Neuronal stem cell (in vitro differentiated cells): ENCODE results near the gene TLR1.
"Not testable (repeated sequence)": the region's sequence is repeated elsewhere in the genome, so short reads cannot be mapped to it uniquely, and the experiment has no call there.

Source experiments
- DNase-seq: peaks from one replicate; pipeline ENCODE4 v3.0.0-alpha.2; 2013; ENCODE audit warnings: low spot score
- H2AFZ ChIP-seq: one replicate; pipeline ENCODE4 v1.6.1; 2013; ENCODE audit warnings: mild to moderate bottlenecking, low read length, inconsistent platforms
- H2AK5ac ChIP-seq: 2 replicates; pipeline ENCODE4 v1.6.1; 2013; ENCODE audit warnings: low read depth, mild to moderate bottlenecking, inconsistent platforms, low read length, moderate library complexity, mixed read lengths
- H2BK120ac ChIP-seq: 2 replicates; pipeline ENCODE4 v1.6.1; 2013; ENCODE audit warnings: low read depth, mild to moderate bottlenecking, inconsistent platforms, low read length, moderate library complexity, mixed read lengths
- H2BK12ac ChIP-seq: one replicate; pipeline ENCODE4 v1.6.1; 2013; ENCODE audit warnings: low read length, inconsistent platforms
- H2BK15ac ChIP-seq: 2 replicates; pipeline ENCODE4 v1.6.1; 2013; ENCODE audit warnings: mild to moderate bottlenecking, low read length, inconsistent platforms, mixed read lengths
- H2BK5ac ChIP-seq: one replicate; pipeline ENCODE4 v1.6.1; 2013; ENCODE audit warnings: inconsistent platforms, mild to moderate bottlenecking, low read length, moderate library complexity
- H3K14ac ChIP-seq: one replicate; pipeline ENCODE4 v1.6.1; 2013; ENCODE audit warnings: low read length, inconsistent platforms
- H3K18ac ChIP-seq: 2 replicates; pipeline ENCODE4 v1.6.1; 2013; ENCODE audit warnings: low read length, inconsistent platforms
- H3K23ac ChIP-seq: 2 replicates; pipeline ENCODE4 v1.6.1; 2013; ENCODE audit warnings: low read depth, mild to moderate bottlenecking, mixed read lengths, low read length, inconsistent platforms; ENCODE audit not compliant: poor library complexity
- H3K27ac ChIP-seq: replicated peaks from 3 replicates; pipeline ENCODE4 v1.5.1; 2013; ENCODE audit warnings: low read length, inconsistent platforms
- H3K27me3 ChIP-seq, 3 experiments: 2 replicates each; pipeline ENCODE4 v1.6.1; 2013; ENCODE audit warnings: low read length in 3 of 3, mild to moderate bottlenecking in 2 of 3, inconsistent platforms in 1 of 3, low read depth in 1 of 3, mixed read lengths in 1 of 3, moderate library complexity in 1 of 3; ENCODE audit not compliant: control insufficient read depth in 3 of 3, insufficient read depth in 3 of 3
- H3K36me3 ChIP-seq, 2 donors: replicated peaks in 1 of 2; 2 replicates each; pipeline ENCODE4 v1.6.1; 2013; ENCODE audit warnings: low read length in 2 of 2; ENCODE audit not compliant: control insufficient read depth in 2 of 2, insufficient read depth in 2 of 2
- H3K4ac ChIP-seq: 2 replicates; pipeline ENCODE4 v1.6.1; 2013; ENCODE audit warnings: inconsistent platforms, mild to moderate bottlenecking, low read length, moderate library complexity
- H3K4me1 ChIP-seq, 2 donors: 1 replicate in 1 of 2; 2 replicates in 1 of 2; pipeline ENCODE4 v1.6.1; 2013; ENCODE audit warnings: low read length in 2 of 2, low read depth in 1 of 2; ENCODE audit not compliant: control insufficient read depth in 2 of 2, insufficient read depth in 1 of 2
- H3K4me2 ChIP-seq: one replicate; pipeline ENCODE4 v1.6.1; 2013; ENCODE audit warnings: mild to moderate bottlenecking, low read length, inconsistent platforms; ENCODE audit not compliant: insufficient read depth, poor library complexity, severe bottlenecking
- H3K4me3 ChIP-seq, 2 donors: 2 replicates each; pipeline ENCODE4 v1.5.1; 2013; ENCODE audit warnings: low read length in 2 of 2, mild to moderate bottlenecking in 2 of 2, inconsistent platforms in 1 of 2, moderate library complexity in 1 of 2
- H3K79me1 ChIP-seq: one replicate; pipeline ENCODE4 v1.6.1; 2013; ENCODE audit warnings: low read depth, mild to moderate bottlenecking, inconsistent platforms, low read length, moderate library complexity
- H3K9ac ChIP-seq: one replicate; pipeline ENCODE4 v1.6.1; 2013; ENCODE audit warnings: mild to moderate bottlenecking, low read depth, low read length, inconsistent platforms; ENCODE audit not compliant: poor library complexity
- H3K9me3 ChIP-seq, 2 donors: replicated peaks in 1 of 2; 2 replicates each; pipeline versions ENCODE3 to v1.6.1; 2013; ENCODE audit warnings: low read length in 2 of 2, mild to moderate bottlenecking in 2 of 2, inconsistent platforms in 1 of 2, low read depth in 1 of 2, mixed read lengths in 1 of 2, moderate library complexity in 1 of 2; ENCODE audit not compliant: control insufficient read depth in 2 of 2, insufficient read depth in 1 of 2
- H4K8ac ChIP-seq: one replicate; pipeline ENCODE4 v1.6.1; 2013; ENCODE audit warnings: low read depth, mild to moderate bottlenecking, inconsistent platforms, low read length, moderate library complexity
- H4K91ac ChIP-seq: one replicate; pipeline ENCODE4 v1.6.1; 2013; ENCODE audit warnings: low read length, low read depth, mild to moderate bottlenecking, inconsistent platforms; ENCODE audit not compliant: poor library complexity
- WGBS, 2 donors: extraction: QIAGEN DNeasy Blood & Tissue Kit; methylation state at CpG; one replicate each; pipeline ENCODE4 v1.1.7; 2013; ENCODE audit warnings: missing lambda C conversion rate in 2 of 2, mixed read lengths in 1 of 2; ENCODE audit not compliant: insufficient read length in 2 of 2, insufficient replicate concordance in 1 of 2; ENCODE audit errors: extremely low coverage in 2 of 2; 5-methylcytosine and 5-hydroxymethylcytosine counted together

The TLR1 gene

GRCh38 chr4:38781854-38782261, 22.7 kb downstream of the TLR1 start:
- DNase-seq, result no peak
- no peak overlapping the region for H4K8ac ChIP-seq
- H4K91ac ChIP-seq, result no peak overlapping the region
- no peak overlapping the region for H2BK12ac ChIP-seq
- no peak overlapping the region for H3K9ac ChIP-seq
- H3K18ac ChIP-seq, result no peak overlapping the region
- no peak overlapping the region for H2BK15ac ChIP-seq
- no peak overlapping the region for H2BK5ac ChIP-seq
- H3K27me3 ChIP-seq, result peaks cover 0 to 10% (median 0%) of the 10 kb centered on the region in 3 experiments
- no peaks in the 10 kb centered on the region for H3K36me3 ChIP-seq
- H3K79me1 ChIP-seq, result no peaks in the 10 kb centered on the region
- no peak overlapping the region for H3K14ac ChIP-seq
- WGBS, 2 donors, result no CpG with 5 or more reads among the region's 4 CpGs
- no peak overlapping the region for H3K4me3 ChIP-seq
- H3K27ac ChIP-seq, result no peak overlapping the region
- no peak overlapping the region for H3K4me2 ChIP-seq
- H3K23ac ChIP-seq, result no peak overlapping the region
- no peak overlapping the region for H2AK5ac ChIP-seq
- no peak overlapping the region for H2BK120ac ChIP-seq
- H2AFZ ChIP-seq, result no peak overlapping the region
- H3K9me3 ChIP-seq, result no peaks in the 10 kb centered on the region
- H3K4me1 ChIP-seq, result no peaks in the 10 kb centered on the region
- no peak overlapping the region for H3K4ac ChIP-seq

- no peak overlapping the region for H2AK5ac ChIP-seq
- no peak overlapping the region for H3K23ac ChIP-seq
- no peak overlapping the region for H3K4me2 ChIP-seq
- WGBS, 2 donors, result no CpG with 5 or more reads among the region's 4 CpGs
- no peak overlapping the region for H2BK120ac ChIP-seq
- no peak overlapping the region for H3K4ac ChIP-seq
- no peaks in the 10 kb centered on the region for H3K79me1 ChIP-seq
- no peak overlapping the region for H2BK12ac ChIP-seq
- H3K4me1 ChIP-seq, result no peaks in the 10 kb centered on the region
- H2AFZ ChIP-seq, result no peak overlapping the region
- no peak overlapping the region for H3K27ac ChIP-seq
- no peaks in the 10 kb centered on the region for H3K36me3 ChIP-seq
- no peaks in the 10 kb centered on the region for H3K9me3 ChIP-seq
- H3K18ac ChIP-seq, result no peak overlapping the region
- H3K4me3 ChIP-seq, result no peak overlapping the region
- H2BK15ac ChIP-seq, result no peak overlapping the region
- H3K27me3 ChIP-seq, result peaks cover 0 to 10% (median 0%) of the 10 kb centered on the region in 3 experiments
- H2BK5ac ChIP-seq, result no peak overlapping the region
- DNase-seq, result no peak
- H4K8ac ChIP-seq, result no peak overlapping the region
- no peak overlapping the region for H3K14ac ChIP-seq
- H3K9ac ChIP-seq, result no peak overlapping the region
- H4K91ac ChIP-seq, result no peak overlapping the region
Observed at GRCh38 chr4:38780833-38781484, 23.6 kb downstream of the TLR1 start.

- no CpG with 5 or more reads among the region's 5 CpGs for WGBS, 2 donors
- no peak overlapping the region for H3K4ac ChIP-seq
Observed at GRCh38 chr4:38779790-38780189, 24.8 kb downstream of the TLR1 start.

GRCh38 chr4:38777925-38778324, 26.7 kb downstream of the TLR1 start:
- not testable (repeated sequence) for H3K18ac ChIP-seq, H2AFZ ChIP-seq, H3K4me3 ChIP-seq, H3K9me3 ChIP-seq, H3K14ac ChIP-seq, H3K9ac ChIP-seq, H3K79me1 ChIP-seq, H2BK15ac ChIP-seq, H2AK5ac ChIP-seq, H3K4me2 ChIP-seq, H3K36me3 ChIP-seq, H2BK12ac ChIP-seq, H4K8ac ChIP-seq, H3K23ac ChIP-seq, H2BK120ac ChIP-seq, DNase-seq, H4K91ac ChIP-seq, H2BK5ac ChIP-seq, H3K27ac ChIP-seq, H3K4ac ChIP-seq, H3K4me1 ChIP-seq
- H3K27me3 ChIP-seq, result peaks cover 0 to 13% (median 0%) of the 10 kb centered on the region in 3 experiments
- WGBS, 2 donors, result no CpG with 5 or more reads among the region's 2 CpGs

More at GRCh38 chr4:38779790-38780189, 24.8 kb downstream of the TLR1 start:
- Histone ChIP-seq H2BK15ac (no peak overlapping the region), H3K23ac (no peak overlapping the region), H2AFZ (no peak overlapping the region), H3K9ac (no peak overlapping the region), H3K4me2 (no peak overlapping the region), H3K36me3 (no peaks in the 10 kb centered on the region), H3K9me3 (no peaks in the 10 kb centered on the region), H2BK12ac (no peak overlapping the region), H3K4me1 (no peaks in the 10 kb centered on the region), H2BK120ac (no peak overlapping the region), H3K4me3 (no peak overlapping the region), H4K91ac (no peak overlapping the region), H3K27ac (no peak overlapping the region), H3K79me1 (no peaks in the 10 kb centered on the region), H4K8ac (no peak overlapping the region), H2AK5ac (no peak overlapping the region), H3K27me3 (peaks cover 0 to 10% (median 0%) of the 10 kb centered on the region in 3 experiments), H3K14ac (no peak overlapping the region), H2BK5ac (no peak overlapping the region), H3K18ac (no peak overlapping the region)
- DNase-seq, result no peak
